Calu3 (cell line): ENCODE results near the gene PCDH12. TPM values are rescaled to one million over a fixed set of nuclear protein-coding genes. Genes with fewer than 3 reads are reported as not detected.

Experiments
- BruUV-seq: library from RNA; stranded (reverse); fragments of 400-500 nt; replicated peaks from 2 replicates; lab custom pipeline; 2021; lab: Mats Ljungman, UMichigan
- CTCF ChIA-PET: fragments of 300-600 bp; sonication (Branson Sonifier 250); formaldehyde crosslinking; loops from one replicate; lab custom pipeline; 2022; ENCODE audit warnings: antibody characterized with exemption; lab: Charles Lee
- DNase-seq: peaks from one replicate; pipeline ENCODE4 v3.0.0; 2022
- H3K27ac Mint-ChIP-seq: one replicate; pipeline ENCODE4 v1.8.0; 2022; ENCODE audit warnings: mixed read lengths; ENCODE audit not compliant: unreplicated experiment
- H3K27me3 Mint-ChIP-seq: one replicate; pipeline ENCODE4 v1.8.0; 2022; ENCODE audit warnings: mixed read lengths; ENCODE audit not compliant: unreplicated experiment
- H3K36me3 Mint-ChIP-seq: one replicate; pipeline ENCODE4 v1.8.0; 2022; ENCODE audit warnings: mild to moderate bottlenecking, moderate library complexity, mixed read lengths; ENCODE audit not compliant: insufficient read depth, unreplicated experiment
- H3K4me1 Mint-ChIP-seq: one replicate; pipeline ENCODE4 v1.8.0; 2022; ENCODE audit warnings: mild to moderate bottlenecking, low read depth, mixed read lengths; ENCODE audit not compliant: unreplicated experiment
- H3K4me3 Mint-ChIP-seq: one replicate; pipeline ENCODE4 v1.8.0; 2022; ENCODE audit warnings: mild to moderate bottlenecking, low read depth, moderate library complexity, mixed read lengths; ENCODE audit not compliant: unreplicated experiment
- H3K9me3 Mint-ChIP-seq: one replicate; pipeline ENCODE4 v1.8.0; 2022; ENCODE audit warnings: low read depth, mixed read lengths; ENCODE audit not compliant: unreplicated experiment
- CTCF ChIP-seq: fragments of 200-600 bp; IDR thresholded peaks from one replicate; pipeline ENCODE4 v1.8.0; 2022; ENCODE audit warnings: antibody characterized with exemption; ENCODE audit not compliant: unreplicated experiment
- intact Hi-C: fragments of 100-400 bp; cut with micrococcal nuclease; formaldehyde crosslinking; loops from one replicate; pipeline ENCODE4 v1.10.0; 2022; ENCODE audit not compliant: unreplicated experiment
- total RNA-seq: library from RNA; stranded (reverse); gene quantifications from 2 replicates; pipeline ENCODE4 v1.2.3, GENCODE V29; 2022

Gene PCDH12
- total RNA-seq, 1 experiment from 2014 or later, result not detected

DNA sequence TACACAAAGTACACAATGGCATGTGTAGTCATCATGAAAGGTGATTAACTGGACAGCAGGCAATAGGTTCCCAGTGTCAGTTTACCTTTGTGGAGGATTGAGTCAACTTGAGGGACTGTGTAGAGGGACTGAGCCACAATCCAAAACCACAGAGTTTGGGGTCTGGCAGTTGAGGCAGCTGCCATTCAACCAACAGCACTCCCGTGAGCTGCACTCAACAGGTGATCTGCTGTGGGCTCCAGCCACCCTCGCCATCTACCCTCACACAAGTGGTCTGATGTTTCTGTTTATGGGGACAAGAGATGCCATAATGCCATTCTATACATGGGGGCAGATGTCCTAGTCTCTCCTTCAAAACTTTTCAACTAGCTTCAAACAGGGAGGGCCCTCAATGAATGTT lies 37.2 kb downstream of the PCDH12 start:
- intact Hi-C loops, result no loop called here
- H3K27ac Mint-ChIP-seq, result no peak overlapping the region
- no TSS peak for BruUV-seq
- H3K4me3 Mint-ChIP-seq, result no peak overlapping the region
- H3K27me3 Mint-ChIP-seq, result peaks cover 23% of the 10 kb centered on the region
- no peak for TF ChIP-seq CTCF
- CTCF ChIA-PET, result no interaction called here
- H3K9me3 Mint-ChIP-seq, result no peaks in the 10 kb centered on the region
- peaks cover 9% of the 10 kb centered on the region for H3K4me1 Mint-ChIP-seq
- H3K36me3 Mint-ChIP-seq, result peaks cover 29% of the 10 kb centered on the region
- DNase-seq, result no peak

- no TSS peak for BruUV-seq
- Mint-ChIP-seq H3K9me3 (no peaks in the 10 kb centered on the region), H3K27me3 (peaks cover 36% of the 10 kb centered on the region), H3K4me1 (peaks cover 9% of the 10 kb centered on the region), H3K27ac (no peak overlapping the region), H3K4me3 (no peak overlapping the region), H3K36me3 (peaks cover 18% of the 10 kb centered on the region)
- intact Hi-C loops, result no loop called here
- CTCF ChIA-PET, result no interaction called here
- no peak for TF ChIP-seq CTCF
- DNase-seq, result no peak
These were observed 38.5 kb downstream of the PCDH12 start for GRCh38 chr5:141919218-141920119.

- Mint-ChIP-seq H3K36me3 (peaks cover 1% of the 10 kb centered on the region), H3K27me3 (peaks cover 49% of the 10 kb centered on the region), H3K4me3 (no peak overlapping the region), H3K9me3 (no peaks in the 10 kb centered on the region), H3K4me1 (no peaks in the 10 kb centered on the region), H3K27ac (no peak overlapping the region)
- TF ChIP-seq CTCF, result no peak
- BruUV-seq, result no TSS peak
- CTCF ChIA-PET, result no interaction called here
- intact Hi-C loops, result no loop called here
- DNase-seq, result no peak
These were observed 40.2 kb downstream of the PCDH12 start for GRCh38 chr5:141917760-141918159.

GRCh38 chr5:141916522-141916921 lies 41.5 kb downstream of the PCDH12 start:
- intact Hi-C loops, result no loop called here
- no peaks in the 10 kb centered on the region for H3K4me1 Mint-ChIP-seq
- H3K4me3 Mint-ChIP-seq, result no peak overlapping the region
- H3K36me3 Mint-ChIP-seq, result no peaks in the 10 kb centered on the region
- CTCF ChIA-PET, result interaction anchor here (0.6 to 1.2 kb wide), 3 partner anchors 8 to 138 kb away, joined by 3 read pairs; no protein-coding TSS in a partner anchor
- no peak overlapping the region for H3K27ac Mint-ChIP-seq
- DNase-seq, result no peak
- H3K9me3 Mint-ChIP-seq, result no peaks in the 10 kb centered on the region
- TF ChIP-seq CTCF, result no peak
- peaks cover 50% of the 10 kb centered on the region for H3K27me3 Mint-ChIP-seq
- no TSS peak for BruUV-seq
